GM21515 (cell line): ENCODE results near the gene LMNTD2.
A peak's percentile ranks its signal among the peaks of the same experiment; 100 is the strongest.

Source experiments
- ATAC-seq: cut with Tn5 transposase; IDR thresholded peaks from one replicate; pipeline ENCODE4 v1.9.1; 2021; ENCODE audit not compliant: unreplicated experiment

The LMNTD2 gene

GRCh38 chr11:535519-536454 lies 24.8 kb downstream of the LMNTD2 start, which contains the start of gene HRAS:
Gene HRAS, minus strand, starts transcription at chr11:535576.
- peak; percentile 68 for ATAC-seq

GRCh38 chr11:535210-535518 lies 25.4 kb downstream of the LMNTD2 start:
- no peak for ATAC-seq

- ATAC-seq, result no peak
These were observed 25.9 kb downstream of the LMNTD2 start for GRCh38 chr11:534396-535209.

GRCh38 chr11:533586-534395 lies 26.7 kb downstream of the LMNTD2 start:
- no peak for ATAC-seq

GRCh38 chr11:532986-533585 lies 27.5 kb downstream of the LMNTD2 start:
- ATAC-seq, result no peak

GRCh38 chr11:532527-532985 lies 28.0 kb downstream of the LMNTD2 start:
- no peak for ATAC-seq

- no peak for ATAC-seq
These were observed 28.5 kb downstream of the LMNTD2 start for GRCh38 chr11:531919-532526.

DNA sequence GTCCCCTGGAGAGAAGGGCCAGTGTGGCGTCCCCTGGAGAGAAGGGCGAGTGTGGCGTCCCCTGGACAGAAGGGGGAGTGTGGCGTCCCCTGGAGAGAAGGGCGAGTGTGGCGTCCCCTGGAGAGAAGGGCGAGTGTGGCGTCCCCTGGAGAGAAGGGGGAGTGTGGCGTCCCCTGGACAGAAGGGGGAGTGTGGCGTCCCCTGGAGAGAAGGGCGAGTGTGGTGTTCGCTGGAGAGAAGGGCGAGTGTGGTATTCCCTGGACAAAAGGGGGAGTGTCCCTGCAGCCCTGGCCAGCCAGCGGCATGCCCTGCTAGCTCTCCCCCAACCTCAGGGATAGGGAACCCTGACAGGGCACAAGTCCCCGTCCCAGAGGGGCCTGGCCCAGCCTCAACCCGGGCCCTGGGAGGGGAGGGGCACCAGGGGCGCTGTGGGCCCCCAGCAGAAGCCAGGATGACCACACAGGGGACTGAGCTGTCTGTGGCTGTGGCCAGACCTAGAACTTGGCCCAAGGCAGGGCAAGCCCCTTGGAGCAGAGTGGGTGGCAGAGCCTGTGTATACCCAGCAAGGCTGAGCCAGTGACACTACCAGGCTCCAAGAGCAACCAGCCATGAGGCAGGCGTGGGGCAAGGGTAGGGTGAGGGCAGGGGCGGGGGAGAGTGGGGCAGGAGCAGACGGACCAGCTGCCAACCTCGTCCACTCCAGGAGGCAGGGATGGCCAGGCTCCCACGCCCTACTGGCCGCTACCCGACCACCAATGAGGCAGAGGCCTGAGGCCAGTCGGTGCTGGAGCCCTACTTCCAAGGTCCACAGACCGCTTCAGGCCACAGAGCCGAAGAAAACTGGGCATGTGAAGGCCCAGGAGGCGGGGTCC lies 29.3 kb downstream of the LMNTD2 start:
- ATAC-seq, result no peak

GRCh38 chr11:529728-530411 lies 30.7 kb downstream of the LMNTD2 start:
- ATAC-seq, result no peak

GRCh38 chr11:528815-529727 lies 31.5 kb downstream of the LMNTD2 start:
- no peak for ATAC-seq

- no peak for ATAC-seq
These were observed 32.2 kb downstream of the LMNTD2 start for GRCh38 chr11:528166-528814.

GRCh38 chr11:526192-526591 lies 34.3 kb downstream of the LMNTD2 start:
- ATAC-seq, result no peak

- ATAC-seq, result no peak
These were observed 39.3 kb downstream of the LMNTD2 start for GRCh38 chr11:521177-521688.

DNA sequence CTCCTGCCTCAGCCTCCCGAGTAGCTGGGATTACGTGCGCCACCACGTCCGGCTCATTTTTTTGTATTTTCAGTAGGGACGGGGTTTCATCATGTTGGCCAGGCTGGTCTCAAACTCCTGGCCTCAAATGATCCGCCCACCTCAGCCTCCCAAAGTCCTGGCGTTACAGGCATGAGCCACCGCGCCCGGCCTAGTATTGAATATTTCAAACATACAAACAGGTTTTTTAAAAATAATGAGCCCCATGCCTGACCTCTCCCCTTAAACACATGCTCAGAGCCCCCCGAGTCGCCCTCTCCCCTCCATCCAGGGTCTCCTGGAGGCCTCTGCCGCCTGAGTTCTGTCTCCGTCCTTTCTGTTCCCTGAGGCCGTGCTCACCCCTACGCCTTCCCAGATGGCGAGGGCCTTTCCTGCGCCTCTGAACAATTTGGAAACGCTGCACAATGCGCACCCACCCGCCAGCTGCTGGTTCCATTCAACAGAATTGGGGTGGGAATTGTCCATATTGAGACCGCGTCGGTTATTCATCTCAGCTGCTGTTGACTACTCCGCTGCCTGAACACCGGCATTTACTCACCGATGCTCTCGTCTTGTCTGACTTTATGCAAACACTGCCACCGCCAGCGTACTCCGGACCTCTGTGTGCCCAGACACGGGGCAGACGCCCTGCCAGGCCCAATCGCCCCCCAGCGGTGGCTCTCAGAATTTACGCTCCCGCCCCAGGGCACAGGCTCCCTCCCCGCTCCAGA lies 39.9 kb downstream of the LMNTD2 start:
- no peak for ATAC-seq

DNA sequence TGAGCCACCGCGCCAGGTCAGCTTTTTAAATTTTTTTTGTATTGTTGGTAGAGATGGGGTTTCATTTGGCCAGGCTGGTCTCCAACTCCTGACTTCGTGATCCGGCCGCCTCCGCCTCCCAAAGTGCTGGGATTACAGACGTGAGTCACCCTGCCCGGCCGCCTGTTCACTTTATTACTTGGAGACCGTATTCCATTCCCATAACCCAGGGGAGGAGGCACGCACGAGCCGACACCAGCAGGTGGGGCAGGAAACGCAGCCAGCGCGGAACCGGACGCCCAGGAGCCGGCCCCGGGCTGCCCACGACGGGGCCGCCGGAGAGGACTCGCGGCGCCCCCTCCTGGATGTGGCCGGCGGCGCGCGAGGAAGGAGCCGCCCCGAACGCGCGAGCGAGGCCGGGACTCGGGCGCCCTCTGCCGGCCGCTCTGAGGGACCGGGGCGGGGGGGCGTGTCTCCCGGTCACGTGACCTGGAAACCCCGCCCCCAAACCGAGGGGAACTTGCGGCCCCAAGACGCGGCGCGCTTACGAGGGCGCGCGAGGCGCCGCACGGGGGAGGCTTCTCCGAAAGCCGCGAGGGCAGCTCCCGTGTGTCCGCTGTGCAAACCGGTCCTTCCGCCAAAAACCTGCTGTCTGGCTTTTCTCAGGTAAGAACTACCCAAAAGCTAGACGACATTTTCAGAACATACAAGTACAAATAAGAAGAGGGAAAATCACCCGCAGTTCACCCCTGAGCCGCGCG lies 41.9 kb downstream of the LMNTD2 start:
- peak; percentile 80 for ATAC-seq
